Fibroblast of peridontal ligament (primary cell): ENCODE measurements around the gene TMEFF1.
A peak's percentile ranks its signal among the peaks of the same experiment; 100 is the strongest.

ENCODE experiments used
- DNase-seq: peaks from one replicate; pipeline ENCODE4 v3.0.0-alpha.2; 2010; ENCODE audit errors: extremely low read depth

Gene TMEFF1

DNA sequence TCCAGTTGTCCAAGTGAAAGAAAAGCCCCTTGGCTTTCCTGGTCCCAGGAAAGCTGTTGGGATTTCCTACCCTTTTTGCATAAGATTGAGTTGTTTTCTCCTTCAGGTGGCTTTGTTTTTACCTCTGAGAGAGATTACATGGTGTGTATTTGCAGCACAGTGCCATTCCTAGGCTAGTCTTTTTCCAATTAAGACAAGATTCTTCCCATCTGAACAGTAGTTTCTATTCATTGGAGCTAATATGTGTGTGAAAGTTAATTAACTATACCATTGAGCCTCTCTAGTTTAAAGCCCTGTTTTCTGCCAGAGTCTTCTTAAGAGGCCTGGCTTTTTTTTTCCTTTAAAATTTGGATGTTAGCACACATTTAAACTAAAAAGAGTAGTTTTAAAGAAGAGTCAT is 25.9 kb upstream of the TMEFF1 start:
- DNase-seq: no peak

- no peak for DNase-seq
These were observed 24.7 kb upstream of the TMEFF1 start for GRCh38 chr9:100448266-100448665.

DNA sequence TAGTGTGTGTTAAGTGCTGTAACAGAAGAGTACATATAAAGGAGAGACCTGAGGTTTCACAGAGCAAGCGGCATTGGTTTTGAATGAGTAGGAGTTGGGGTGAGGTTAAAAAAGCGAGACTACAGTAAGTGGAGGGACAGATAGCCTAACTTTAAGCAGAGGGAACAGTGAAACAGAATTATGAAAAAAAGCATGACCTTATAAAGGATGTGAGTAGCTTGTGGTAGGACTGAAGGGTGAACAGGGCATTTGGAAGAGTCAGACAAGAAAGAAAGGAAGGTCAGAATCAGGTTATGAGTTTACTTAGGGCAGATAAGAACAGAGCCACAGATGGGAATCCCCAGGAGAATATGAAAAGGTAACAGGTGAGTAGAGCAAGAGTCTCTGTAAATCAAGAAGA is 23.5 kb upstream of the TMEFF1 start:
- no peak for DNase-seq

- no peak for DNase-seq
These were observed 20.1 kb upstream of the TMEFF1 start for GRCh38 chr9:100452894-100453293.

DNA sequence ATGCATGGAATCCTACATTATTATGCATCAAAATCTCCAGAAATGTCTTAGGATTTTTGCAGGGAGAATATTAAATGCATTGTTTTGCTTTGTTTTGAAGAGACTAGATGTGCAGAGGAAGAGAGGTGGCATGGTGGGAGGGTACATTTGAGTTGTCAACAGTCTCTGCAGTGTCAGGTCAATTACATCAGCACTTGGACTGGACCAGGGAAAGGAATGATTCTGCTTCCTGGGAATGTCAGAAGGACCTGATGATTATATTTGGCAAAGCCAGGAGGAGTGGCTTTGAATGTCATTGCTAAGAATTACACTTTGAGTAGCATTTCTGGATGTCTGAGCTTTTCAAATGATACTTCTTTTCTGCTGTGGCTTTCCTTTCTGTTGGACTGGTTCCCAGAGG is 17.5 kb upstream of the TMEFF1 start:
- DNase-seq: peak; percentile 60

DNA sequence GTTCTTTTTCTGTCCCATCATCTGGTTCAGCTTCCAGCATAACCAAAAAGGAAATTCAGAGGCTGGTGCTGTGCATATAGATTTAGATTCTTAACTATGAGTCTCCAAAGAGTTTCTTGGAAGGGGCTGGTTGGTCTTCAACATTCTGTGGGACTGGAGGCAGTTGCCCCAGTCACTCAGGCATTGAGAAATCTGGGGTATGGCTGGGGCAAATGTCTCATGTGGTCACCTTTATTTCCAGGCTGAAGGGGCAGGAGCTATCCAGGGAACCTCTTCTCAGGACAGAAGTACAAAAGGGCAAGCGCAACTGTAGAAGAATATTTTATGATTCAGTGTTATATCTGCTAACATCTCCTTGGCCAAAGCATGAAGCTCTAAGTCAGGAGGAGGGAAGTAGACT is 15.4 kb upstream of the TMEFF1 start:
- no peak for DNase-seq

GRCh38 chr9:100459963-100460362 is 13.0 kb upstream of the TMEFF1 start:
- no peak for DNase-seq

DNA sequence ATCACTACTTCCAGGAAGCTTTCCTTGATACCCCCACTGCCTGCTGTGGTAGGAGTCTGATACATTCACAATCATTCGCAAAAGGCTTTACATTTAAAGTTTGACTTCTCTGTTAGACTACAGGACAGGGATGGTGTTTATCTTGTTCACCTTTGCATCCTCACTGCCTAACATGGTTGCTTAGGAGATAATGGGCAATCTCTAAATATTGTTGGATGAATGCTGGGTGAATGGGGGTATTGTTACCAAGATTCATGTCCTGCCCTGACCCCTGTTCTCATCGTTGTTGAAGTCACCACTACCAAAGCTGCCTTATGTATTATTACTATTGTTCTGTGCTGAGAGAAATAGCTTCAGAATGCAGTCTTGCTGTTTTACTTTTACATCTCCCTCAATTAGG is 7.7 kb upstream of the TMEFF1 start:
- no peak for DNase-seq

DNA sequence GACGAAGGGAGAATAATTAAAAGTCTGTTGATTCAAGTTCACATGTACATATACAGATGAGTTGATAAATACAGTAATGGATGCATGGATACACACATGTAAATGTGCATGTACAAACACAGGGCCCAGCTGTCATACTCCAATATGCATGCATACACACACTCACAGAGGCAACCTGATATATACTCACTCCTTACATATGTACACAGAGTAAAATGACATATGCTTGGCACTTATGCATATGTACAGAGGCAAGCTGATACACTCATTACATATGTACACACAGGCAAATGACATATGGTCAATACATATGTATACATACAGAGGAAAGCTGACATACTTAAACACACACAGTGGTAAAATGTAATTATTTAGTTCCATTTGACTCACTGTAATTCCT is 7.2 kb upstream of the TMEFF1 start:
- no peak for DNase-seq

DNA sequence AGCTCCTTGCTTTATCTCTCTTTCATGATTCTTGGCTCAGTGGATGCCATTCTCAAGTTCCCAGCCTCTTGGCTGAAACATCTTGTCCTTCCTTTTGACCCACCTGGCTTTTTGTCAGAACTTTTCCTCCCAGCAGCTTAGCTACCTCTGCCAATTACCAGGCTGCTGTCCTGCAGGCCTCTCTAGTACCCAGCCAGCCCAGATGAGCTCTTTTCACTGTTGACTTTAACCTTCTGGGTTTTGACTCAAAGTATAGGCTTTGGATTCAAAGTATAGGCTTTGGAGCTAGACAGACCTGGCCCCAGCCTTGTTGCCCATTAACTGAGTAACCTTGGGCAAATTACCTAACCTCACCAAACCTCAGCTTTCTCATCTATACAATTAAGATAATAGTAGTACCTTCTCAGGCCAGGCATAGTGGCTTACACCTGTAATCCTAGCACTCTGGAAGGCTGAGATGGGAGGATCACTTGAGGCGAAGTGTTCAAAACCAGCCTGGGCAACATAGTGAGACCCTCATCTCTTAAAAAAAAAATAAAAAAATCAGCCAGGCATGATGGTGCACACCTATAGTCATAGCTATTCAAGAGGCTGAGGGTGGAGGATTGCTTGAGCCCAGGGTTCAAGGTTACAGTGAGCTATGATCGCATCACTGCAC is 6.6 kb upstream of the TMEFF1 start:
- DNase-seq: no peak

- no peak for DNase-seq
These were observed 6.1 kb upstream of the TMEFF1 start for GRCh38 chr9:100466829-100467221.

GRCh38 chr9:100468041-100468440 is 4.9 kb upstream of the TMEFF1 start:
- no peak for DNase-seq

DNA sequence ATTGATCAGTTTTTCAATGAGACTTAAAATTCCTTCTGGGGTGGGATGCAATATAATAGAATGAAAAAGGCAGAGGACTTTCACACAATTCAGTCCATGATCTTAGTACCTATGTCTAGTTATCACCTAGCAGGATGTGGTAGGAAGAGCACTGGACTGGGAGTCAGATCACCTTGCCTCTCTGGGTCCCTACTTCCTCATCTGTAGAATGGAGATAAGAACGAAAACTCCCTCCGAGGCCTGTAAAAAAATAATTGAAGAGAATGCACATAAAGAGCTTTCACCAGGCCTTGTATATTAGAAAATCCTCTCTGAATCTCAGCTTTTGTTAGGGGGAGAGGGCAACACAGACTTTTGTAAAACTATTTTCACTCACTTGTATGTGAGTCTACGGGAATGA is 681 bp upstream of the TMEFF1 start:
- no peak for DNase-seq

DNA sequence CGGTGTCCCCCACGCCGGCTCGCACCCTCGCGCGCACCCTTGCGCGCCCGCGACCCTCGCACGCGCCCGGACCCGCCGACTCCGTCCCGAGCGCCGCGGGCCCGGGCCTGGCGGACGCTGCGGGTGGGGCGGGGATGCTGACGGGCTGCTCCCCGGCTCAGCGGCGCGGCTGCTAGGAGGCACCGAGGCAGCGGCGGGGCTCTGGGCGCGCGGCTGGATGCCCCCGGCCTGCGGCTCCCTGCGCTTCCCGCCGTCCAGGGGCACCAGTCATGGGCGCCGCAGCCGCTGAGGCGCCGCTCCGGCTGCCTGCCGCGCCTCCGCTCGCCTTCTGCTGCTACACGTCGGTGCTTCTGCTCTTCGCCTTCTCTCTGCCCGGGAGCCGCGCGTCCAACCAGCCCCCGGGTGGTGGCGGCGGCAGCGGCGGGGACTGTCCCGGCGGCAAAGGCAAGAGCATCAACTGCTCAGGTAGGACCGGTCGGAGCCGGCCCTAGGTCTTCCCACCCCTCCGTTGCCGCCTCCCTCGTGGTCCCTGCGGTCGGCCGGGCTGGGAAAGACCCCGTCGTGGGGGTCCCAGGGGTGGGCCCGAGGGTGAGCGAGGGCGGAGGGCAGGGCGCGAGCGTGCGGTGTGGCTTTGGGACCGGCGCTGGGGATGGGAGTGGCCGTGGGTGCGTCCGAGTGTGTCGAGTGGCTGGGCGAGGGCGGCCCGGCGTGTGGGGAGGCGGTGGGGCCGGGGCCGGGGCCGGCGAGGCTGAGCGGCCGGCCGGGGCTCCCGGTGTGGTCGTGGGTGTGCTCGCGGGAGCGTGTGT is 530 bp downstream of the TMEFF1 start:
- DNase-seq: no peak

- DNase-seq: no peak
These were observed 1.4 kb downstream of the TMEFF1 start for GRCh38 chr9:100474082-100474923.

DNA sequence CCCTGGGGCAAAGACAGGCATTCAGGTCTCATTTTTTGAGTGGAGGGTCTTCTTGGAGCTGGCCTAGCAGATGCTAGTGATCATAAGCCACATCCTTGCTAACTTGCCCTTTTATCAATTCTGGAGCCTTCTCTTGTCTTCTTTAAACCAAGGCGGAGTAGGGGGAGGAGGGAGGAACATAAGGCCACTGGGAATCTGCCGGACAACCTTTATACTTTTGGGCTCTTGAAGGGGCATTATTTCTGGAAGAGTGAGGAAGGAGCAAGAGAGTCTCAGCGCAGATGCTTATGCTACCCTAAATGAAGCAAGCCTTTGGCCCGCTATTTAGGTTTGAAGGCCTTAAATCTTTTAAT is 2.0 kb downstream of the TMEFF1 start:
- DNase-seq: no peak

GRCh38 chr9:100477241-100477640 is 4.3 kb downstream of the TMEFF1 start:
- peak; percentile 29 for DNase-seq

DNA sequence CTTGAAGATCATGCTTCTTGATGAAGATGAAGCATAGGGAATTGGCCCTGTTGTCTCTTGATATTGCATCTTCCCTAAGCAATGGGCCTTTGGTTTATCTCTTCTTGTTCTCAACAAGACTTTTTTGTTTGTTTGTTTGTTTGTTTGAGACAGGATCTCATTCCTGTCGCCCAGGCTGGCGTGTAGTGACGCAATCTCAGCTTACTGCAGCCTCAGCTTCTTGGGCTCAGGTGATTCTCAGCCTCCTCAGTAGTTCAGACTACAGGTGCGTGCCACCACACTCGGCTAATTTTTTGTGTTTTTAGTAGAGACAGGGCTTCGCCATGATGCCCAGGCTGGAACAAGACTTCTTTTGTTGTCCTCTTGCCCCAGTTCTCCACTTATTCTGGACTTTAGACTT is 5.2 kb downstream of the TMEFF1 start:
- no peak for DNase-seq

GRCh38 chr9:100479820-100480219 is 6.9 kb downstream of the TMEFF1 start:
- no peak for DNase-seq

- no peak for DNase-seq
These were observed 12.2 kb downstream of the TMEFF1 start for GRCh38 chr9:100485196-100485595.

DNA sequence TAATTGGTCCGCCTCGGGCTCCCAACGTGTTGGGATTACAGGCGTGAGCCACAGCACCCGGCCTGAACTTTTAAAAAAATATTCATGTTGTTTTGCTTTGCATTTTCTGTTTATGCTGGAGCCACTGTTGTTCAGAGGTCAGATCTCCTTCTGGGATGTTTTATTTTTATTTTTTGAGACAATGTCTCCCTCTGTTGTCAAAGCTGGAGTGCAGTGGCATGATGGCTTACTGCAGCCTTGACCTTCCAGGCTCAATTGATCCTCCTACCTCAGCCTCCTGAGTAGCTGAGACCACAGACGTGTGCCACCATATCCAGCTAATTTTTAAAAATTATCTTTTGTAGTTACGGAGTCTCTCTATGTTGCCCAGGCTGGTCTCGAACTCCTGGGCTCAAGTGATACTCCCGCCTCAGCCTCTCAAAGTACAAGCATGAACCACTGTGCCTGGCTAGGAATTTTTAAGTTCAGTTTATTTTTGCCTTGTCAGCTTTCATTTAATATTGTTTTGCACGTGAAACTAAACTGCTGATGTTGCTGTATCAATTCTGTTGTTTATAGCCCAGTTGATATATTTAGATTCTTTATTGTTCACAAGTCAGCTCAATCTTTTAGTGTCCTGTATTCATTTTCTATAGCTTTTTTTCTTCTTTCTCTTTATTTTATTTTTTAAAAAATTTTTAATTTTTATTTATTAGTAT is 13.7 kb downstream of the TMEFF1 start:
- DNase-seq: no peak

GRCh38 chr9:100488177-100488576 is 15.2 kb downstream of the TMEFF1 start:
- DNase-seq: no peak
